ENCODE data around the gene PRDM16.

GRCh38 chr1:3255680-3256079, 186.7 kb downstream of the PRDM16 start:
- TF ChIP-seq CTCF (IDR thresholded peaks at IDR 0.05; ENCODE audit: borderline replicate concordance, extremely low read depth, low read length, poor library complexity, severe bottlenecking) (no peak), EZH2 (IDR thresholded peaks at IDR 0.05; ENCODE audit: borderline replicate concordance, low read depth, low read length, severe bottlenecking) (no peak)
